Transverse colon (tissue), 3 donors: ENCODE results near the gene TMEM200A.

ENCODE experiments used
- EP300 ChIP-seq: sonication (generic); formaldehyde crosslinking; IDR thresholded peaks from one replicate; pipeline ENCODE4 v1.6.1; 2017; ENCODE audit warnings: antibody characterized with exemption, low read depth
- POLR2A ChIP-seq: fragments of 450-650 bp; IDR thresholded peaks from one replicate; pipeline ENCODE4 v1.6.1; 2016; ENCODE audit warnings: antibody characterized with exemption, mild to moderate bottlenecking, moderate library complexity
- TF ChIP-seq, protein P1 (sequence below), 5 experiments: fragments of 200-600 bp in 3 of 5; fragments of 450-650 bp in 2 of 5; sonication (generic) in 3 of 5; IDR thresholded peaks; 1 replicate in 2 of 5; 2 replicates in 3 of 5; pipeline ENCODE4 v1.5.1; 2016 to 2017; ENCODE audit warnings: antibody characterized with exemption in 5 of 5, inconsistent platforms in 3 of 5, mild to moderate bottlenecking in 2 of 5, moderate library complexity in 1 of 5

DNA sequence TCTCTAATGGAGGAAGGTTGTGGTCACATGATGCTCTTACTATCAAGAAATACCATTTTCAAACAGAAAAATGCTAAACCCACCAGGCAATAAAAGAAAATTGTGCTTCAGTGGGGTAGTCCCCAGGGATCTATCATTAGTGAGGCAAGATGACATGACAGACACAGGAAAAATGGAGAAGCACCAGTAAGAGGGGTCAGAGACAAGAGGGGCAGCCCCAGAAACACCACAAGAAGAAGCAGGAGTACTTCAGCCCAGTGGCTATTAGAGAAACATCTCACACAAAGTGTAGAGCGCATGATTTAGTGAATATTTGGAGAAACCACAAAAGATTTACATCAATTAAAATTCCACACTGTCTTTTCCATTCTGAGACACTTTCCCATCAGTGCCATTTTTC, 10.2 kb upstream of the TMEM200A start:
- TF ChIP-seq, protein P1, sequence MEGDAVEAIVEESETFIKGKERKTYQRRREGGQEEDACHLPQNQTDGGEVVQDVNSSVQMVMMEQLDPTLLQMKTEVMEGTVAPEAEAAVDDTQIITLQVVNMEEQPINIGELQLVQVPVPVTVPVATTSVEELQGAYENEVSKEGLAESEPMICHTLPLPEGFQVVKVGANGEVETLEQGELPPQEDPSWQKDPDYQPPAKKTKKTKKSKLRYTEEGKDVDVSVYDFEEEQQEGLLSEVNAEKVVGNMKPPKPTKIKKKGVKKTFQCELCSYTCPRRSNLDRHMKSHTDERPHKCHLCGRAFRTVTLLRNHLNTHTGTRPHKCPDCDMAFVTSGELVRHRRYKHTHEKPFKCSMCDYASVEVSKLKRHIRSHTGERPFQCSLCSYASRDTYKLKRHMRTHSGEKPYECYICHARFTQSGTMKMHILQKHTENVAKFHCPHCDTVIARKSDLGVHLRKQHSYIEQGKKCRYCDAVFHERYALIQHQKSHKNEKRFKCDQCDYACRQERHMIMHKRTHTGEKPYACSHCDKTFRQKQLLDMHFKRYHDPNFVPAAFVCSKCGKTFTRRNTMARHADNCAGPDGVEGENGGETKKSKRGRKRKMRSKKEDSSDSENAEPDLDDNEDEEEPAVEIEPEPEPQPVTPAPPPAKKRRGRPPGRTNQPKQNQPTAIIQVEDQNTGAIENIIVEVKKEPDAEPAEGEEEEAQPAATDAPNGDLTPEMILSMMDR (IDR thresholded peaks at IDR 0.05), result no peak
- no peak for TF ChIP-seq EP300
- TF ChIP-seq POLR2A, result no peak
